Activated naive CD4-positive, alpha-beta T cell treated with anti-CD3 and anti-CD28 coated beads, Interleukin-2, amount 10 ng/mL, durations not matched to agents 7 days and 5 days (primary cell): ENCODE measurements around the gene CMPK1.
"Not testable (repeated sequence)": the region's sequence is repeated elsewhere in the genome, so short reads cannot be mapped to it uniquely, and the experiment has no call there.

Experiments used
- CTCF ChIA-PET: fragments of 350-600 bp; sonication (Branson Sonifier 250); formaldehyde crosslinking; loops from one replicate; lab custom pipeline; 2021; ENCODE audit warnings: antibody characterized with exemption; lab: Charles Lee
- DNase-seq: peaks from one replicate; pipeline ENCODE4 v3.0.0-alpha.2; 2020
- H3K27ac Mint-ChIP-seq: one replicate; pipeline ENCODE4 v1.8.0; 2021; ENCODE audit warnings: mild to moderate bottlenecking, moderate library complexity, mixed read lengths
- H3K27me3 Mint-ChIP-seq: one replicate; pipeline ENCODE4 v1.8.0; 2021; ENCODE audit warnings: mild to moderate bottlenecking, mixed read lengths
- H3K36me3 Mint-ChIP-seq: one replicate; pipeline ENCODE4 v1.8.0; 2021; ENCODE audit warnings: mixed read lengths
- H3K4me1 Mint-ChIP-seq: one replicate; pipeline ENCODE4 v1.8.0; 2021; ENCODE audit warnings: mixed read lengths
- H3K4me3 Mint-ChIP-seq: one replicate; pipeline ENCODE4 v1.8.0; 2021; ENCODE audit warnings: mild to moderate bottlenecking, moderate library complexity, mixed read lengths
- H3K9me3 Mint-ChIP-seq: one replicate; pipeline ENCODE4 v1.8.0; 2021; ENCODE audit warnings: mixed read lengths

CMPK1 gene

GRCh38 chr1:47328992-47329391 is 4.6 kb upstream of the CMPK1 start:
- no peak overlapping the region for H3K27ac Mint-ChIP-seq

DNA sequence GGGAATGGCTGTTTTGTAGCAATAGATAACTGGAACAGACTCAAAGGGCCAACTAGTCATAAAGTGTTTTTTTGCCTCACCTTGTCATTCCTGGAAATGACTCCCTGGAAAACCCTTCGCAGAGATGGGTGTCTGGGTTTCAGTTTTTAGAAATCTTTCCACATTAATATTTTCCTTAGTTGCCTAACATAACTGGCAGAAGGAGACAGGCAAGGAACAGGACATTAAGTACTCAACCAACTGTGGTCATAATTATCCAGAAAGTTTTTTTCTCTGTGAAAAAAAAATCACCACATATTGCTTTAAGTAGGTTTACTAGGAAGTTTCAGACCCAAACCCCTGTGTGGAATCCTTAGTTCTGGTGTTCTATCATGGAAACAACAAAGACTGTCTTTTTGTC is 3.4 kb upstream of the CMPK1 start:
- no peaks in the 10 kb centered on the region for H3K27me3 Mint-ChIP-seq
- H3K9me3 Mint-ChIP-seq: no peaks in the 10 kb centered on the region
- no peaks in the 10 kb centered on the region for H3K36me3 Mint-ChIP-seq
- CTCF ChIA-PET: interaction anchor here (1.2 kb wide), 1 partner anchor 16 kb away, joined by 4 read pairs; the partner anchor contains the start of gene STIL
- H3K4me1 Mint-ChIP-seq: peaks cover 9% of the 10 kb centered on the region
- H3K4me3 Mint-ChIP-seq: no peak overlapping the region
- no peak for DNase-seq
- no peak overlapping the region for H3K27ac Mint-ChIP-seq

More at GRCh38 chr1:47328992-47329391, 4.6 kb upstream of the CMPK1 start:
- Mint-ChIP-seq H3K27me3 (no peaks in the 10 kb centered on the region), H3K9me3 (no peaks in the 10 kb centered on the region), H3K36me3 (no peaks in the 10 kb centered on the region), H3K4me3 (no peak overlapping the region), H3K4me1 (peaks cover 2% of the 10 kb centered on the region)
- CTCF ChIA-PET: no interaction called here
- no peak for DNase-seq

DNA sequence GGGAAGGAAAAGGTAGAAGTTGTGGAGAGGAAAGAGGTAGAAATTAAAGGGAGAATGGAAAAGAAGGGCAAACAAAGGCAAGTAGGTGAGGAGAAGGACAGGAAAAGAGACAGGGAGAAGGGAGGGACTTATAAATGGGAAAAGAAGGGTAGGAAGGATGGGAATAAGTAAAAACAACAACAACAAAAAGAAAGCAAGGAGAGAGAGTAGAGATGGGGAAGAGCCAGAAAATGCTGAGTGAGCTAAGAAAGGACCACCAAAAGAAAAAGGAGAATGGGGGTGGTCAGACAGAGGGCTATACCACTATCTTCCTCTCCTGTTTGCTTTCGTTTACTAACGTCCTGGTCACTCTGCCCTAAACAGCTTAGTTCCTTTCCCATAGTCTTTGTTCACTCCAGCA is 1.7 kb upstream of the CMPK1 start:
- H3K27ac Mint-ChIP-seq: no peak overlapping the region

GRCh38 chr1:47332779-47333577 is 612 bp upstream of the CMPK1 start:
- CTCF ChIA-PET: interaction anchor here (1.0 kb wide), 1 partner anchor 19 kb away, joined by 3 read pairs; the partner anchor contains the start of gene STIL
- H3K27me3 Mint-ChIP-seq: no peaks in the 10 kb centered on the region
- peaks cover 6% of the 10 kb centered on the region for H3K36me3 Mint-ChIP-seq
- H3K4me1 Mint-ChIP-seq: peaks cover 16% of the 10 kb centered on the region
- no peak overlapping the region for H3K4me3 Mint-ChIP-seq
- no peak for DNase-seq
- H3K9me3 Mint-ChIP-seq: no peaks in the 10 kb centered on the region
- no peak overlapping the region for H3K27ac Mint-ChIP-seq

More for the DNA sequence above, 1.7 kb upstream of the CMPK1 start:
- H3K27me3 Mint-ChIP-seq: no peaks in the 10 kb centered on the region
- H3K9me3 Mint-ChIP-seq: no peaks in the 10 kb centered on the region
- no peak for DNase-seq
- peaks cover 16% of the 10 kb centered on the region for H3K4me1 Mint-ChIP-seq
- CTCF ChIA-PET: no interaction called here
- H3K4me3 Mint-ChIP-seq: no peak overlapping the region
- H3K36me3 Mint-ChIP-seq: peaks cover 6% of the 10 kb centered on the region

DNA sequence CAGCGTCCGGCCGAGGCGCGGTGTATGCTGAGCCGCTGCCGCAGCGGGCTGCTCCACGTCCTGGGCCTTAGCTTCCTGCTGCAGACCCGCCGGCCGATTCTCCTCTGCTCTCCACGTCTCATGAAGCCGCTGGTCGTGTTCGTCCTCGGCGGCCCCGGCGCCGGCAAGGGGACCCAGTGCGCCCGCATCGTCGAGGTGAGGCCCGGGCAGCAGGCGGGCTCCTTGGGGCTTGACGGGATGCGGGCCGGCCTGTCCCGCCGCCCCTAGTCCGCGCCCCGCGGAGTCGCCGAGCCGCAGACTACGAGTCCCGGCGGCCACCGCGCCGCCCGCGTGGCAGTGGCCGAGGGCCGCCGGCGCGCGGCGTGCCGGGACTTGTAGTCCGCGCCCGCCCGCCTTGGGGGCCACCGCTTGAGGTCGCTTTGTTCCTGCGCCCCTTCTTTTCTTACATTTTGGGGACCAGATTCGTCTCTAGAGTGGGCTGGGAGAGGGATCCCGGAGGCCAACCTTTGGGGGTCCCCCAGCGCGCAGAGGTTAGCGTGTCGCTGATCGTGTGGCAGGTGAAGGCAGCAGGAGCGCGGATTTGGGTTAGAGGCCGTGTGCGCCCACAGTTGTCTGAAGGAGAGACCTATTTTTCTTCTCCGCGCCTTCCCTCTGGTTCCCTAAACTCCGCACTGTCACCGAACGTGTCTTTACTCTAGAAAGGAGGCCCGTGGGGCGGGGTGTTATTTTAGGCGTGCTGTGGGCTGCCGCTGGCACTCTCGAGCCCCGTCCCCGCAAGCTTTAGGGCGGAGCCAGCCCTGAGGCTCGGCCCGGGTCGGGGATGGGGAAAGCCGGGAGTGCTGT is 553 bp downstream of the CMPK1 start:
- Mint-ChIP-seq H3K27ac (peak overlapping the region; percentile 95), H3K27me3 (no peaks in the 10 kb centered on the region), H3K4me1 (peaks cover 19% of the 10 kb centered on the region), H3K9me3 (no peaks in the 10 kb centered on the region), H3K36me3 (peaks cover 6% of the 10 kb centered on the region), H3K4me3 (no peak overlapping the region)
- DNase-seq: peak; percentile 81
- CTCF ChIA-PET: interaction anchor here (0.8 to 1.0 kb wide), 3 partner anchors 20 to 144 kb away, joined by 3 to 5 read pairs (median 3); partner anchors contain the start of genes PDZK1IP1 and STIL

- H3K4me3 Mint-ChIP-seq: no peak overlapping the region
- peak overlapping the region; percentile 95 for H3K27ac Mint-ChIP-seq
- H3K9me3 Mint-ChIP-seq: no peaks in the 10 kb centered on the region
- H3K4me1 Mint-ChIP-seq: peaks cover 23% of the 10 kb centered on the region
- no peak for DNase-seq
- CTCF ChIA-PET: interaction anchor here (0.8 to 0.9 kb wide), 2 partner anchors 21 to 145 kb away, joined by 3 to 5 read pairs; partner anchors contain the start of genes PDZK1IP1 and STIL
- H3K36me3 Mint-ChIP-seq: peaks cover 6% of the 10 kb centered on the region
- no peaks in the 10 kb centered on the region for H3K27me3 Mint-ChIP-seq
Measured at GRCh38 chr1:47334765-47335435, 1.3 kb downstream of the CMPK1 start.

GRCh38 chr1:47337350-47337749 is 3.8 kb downstream of the CMPK1 start:
- H3K27ac Mint-ChIP-seq: no peak overlapping the region
- H3K4me1 Mint-ChIP-seq: peaks cover 21% of the 10 kb centered on the region
- no peak for DNase-seq
- CTCF ChIA-PET: no interaction called here
- no peaks in the 10 kb centered on the region for H3K27me3 Mint-ChIP-seq
- peaks cover 8% of the 10 kb centered on the region for H3K36me3 Mint-ChIP-seq
- no peak overlapping the region for H3K4me3 Mint-ChIP-seq
- no peaks in the 10 kb centered on the region for H3K9me3 Mint-ChIP-seq

DNA sequence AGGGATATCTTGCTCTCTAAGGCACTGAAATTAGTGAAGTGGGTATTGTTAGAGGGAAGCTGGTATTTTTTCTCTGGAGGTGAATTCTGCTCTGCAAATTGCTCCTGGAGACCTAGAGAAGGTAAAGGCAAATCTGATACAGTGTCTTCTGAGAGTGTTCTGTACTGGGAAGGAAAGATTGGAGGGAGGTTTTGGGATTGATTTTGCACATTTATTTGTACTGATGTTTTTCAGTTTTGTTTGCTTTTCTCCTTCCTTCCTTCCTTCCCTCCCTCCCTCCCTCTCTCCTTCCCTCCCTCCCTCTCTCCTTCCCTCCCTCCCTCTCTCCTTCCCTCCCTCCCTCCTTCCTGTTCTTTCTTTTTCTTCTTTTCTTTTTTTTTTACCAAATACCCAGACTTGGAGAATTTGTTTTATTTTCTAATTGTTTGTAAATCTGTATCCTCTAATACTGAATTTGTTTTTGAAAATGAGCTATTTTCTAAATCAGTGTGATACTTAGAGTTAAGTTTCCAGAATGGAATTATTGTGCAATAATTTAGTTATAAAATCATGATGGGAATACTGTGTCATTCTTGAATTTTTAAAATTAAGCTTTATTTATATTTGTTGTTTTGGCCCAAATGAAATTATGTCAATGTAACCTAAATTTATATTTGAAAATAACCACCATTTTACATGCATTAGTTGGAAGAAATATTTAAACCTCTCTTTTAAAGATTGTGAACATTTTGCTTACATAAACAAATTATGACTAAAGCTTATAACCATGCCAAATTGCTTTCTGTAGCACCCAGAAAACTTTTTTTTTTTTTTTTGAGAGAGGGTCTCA is 4.9 kb downstream of the CMPK1 start:
- Mint-ChIP-seq H3K4me3 (no peak overlapping the region), H3K27ac (no peak overlapping the region)

GRCh38 chr1:47340227-47340626 is 6.6 kb downstream of the CMPK1 start:
- Mint-ChIP-seq H3K4me3 (no peak overlapping the region), H3K27ac (no peak overlapping the region), H3K27me3 (no peaks in the 10 kb centered on the region), H3K4me1 (peaks cover 14% of the 10 kb centered on the region), H3K9me3 (no peaks in the 10 kb centered on the region), H3K36me3 (peaks cover 11% of the 10 kb centered on the region)
- no peak for DNase-seq
- CTCF ChIA-PET: no interaction called here

More for the DNA sequence above, 4.9 kb downstream of the CMPK1 start:
- H3K9me3 Mint-ChIP-seq: no peaks in the 10 kb centered on the region
- CTCF ChIA-PET: interaction anchor here (0.9 to 1.6 kb wide), 3 partner anchors 13 to 373 kb away, joined by 3 to 4 read pairs (median 3); no protein-coding TSS in a partner anchor
- H3K36me3 Mint-ChIP-seq: peaks cover 10% of the 10 kb centered on the region
- no peak for DNase-seq
- H3K27me3 Mint-ChIP-seq: no peaks in the 10 kb centered on the region
- peaks cover 21% of the 10 kb centered on the region for H3K4me1 Mint-ChIP-seq

DNA sequence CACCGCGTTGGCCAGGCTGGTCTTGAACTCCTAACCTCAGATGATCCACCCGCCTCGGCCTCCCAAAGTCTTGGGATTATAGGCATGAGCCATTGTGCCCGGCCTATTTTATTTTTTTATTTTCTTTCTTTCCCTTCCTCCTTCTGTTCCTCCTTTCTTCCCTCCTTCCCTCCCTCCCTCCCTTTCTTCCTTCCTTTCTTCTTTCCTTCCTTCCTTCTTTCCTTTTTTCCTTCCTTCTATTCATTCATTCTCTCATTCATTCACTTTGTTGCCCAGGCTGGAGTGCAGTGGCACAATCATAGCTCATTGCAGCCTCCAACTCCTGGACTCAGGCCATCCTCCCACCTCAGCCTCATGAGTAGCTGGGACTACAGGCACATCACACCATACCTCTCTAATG is 13.4 kb downstream of the CMPK1 start:
- peaks cover 18% of the 10 kb centered on the region for H3K36me3 Mint-ChIP-seq
- H3K4me3 Mint-ChIP-seq: not testable (repeated sequence)

GRCh38 chr1:47347735-47348134 is 14.1 kb downstream of the CMPK1 start:
- peaks cover 3% of the 10 kb centered on the region for H3K4me1 Mint-ChIP-seq
- H3K27me3 Mint-ChIP-seq: no peaks in the 10 kb centered on the region
- H3K9me3 Mint-ChIP-seq: no peaks in the 10 kb centered on the region
- H3K36me3 Mint-ChIP-seq: peaks cover 18% of the 10 kb centered on the region
- no peak overlapping the region for H3K4me3 Mint-ChIP-seq
- CTCF ChIA-PET: no interaction called here
- DNase-seq: no peak
- H3K27ac Mint-ChIP-seq: no peak overlapping the region

More for the DNA sequence above, 13.4 kb downstream of the CMPK1 start:
- H3K9me3 Mint-ChIP-seq, DNase-seq, H3K4me1 Mint-ChIP-seq, CTCF ChIA-PET, H3K27ac Mint-ChIP-seq, H3K27me3 Mint-ChIP-seq: not testable (repeated sequence)

- Mint-ChIP-seq H3K36me3 (peaks cover 18% of the 10 kb centered on the region), H3K27ac (no peak overlapping the region), H3K27me3 (no peaks in the 10 kb centered on the region), H3K4me3 (no peak overlapping the region), H3K9me3 (no peaks in the 10 kb centered on the region), H3K4me1 (peaks cover 3% of the 10 kb centered on the region)
- DNase-seq: no peak
- CTCF ChIA-PET: no interaction called here
Measured at GRCh38 chr1:47348246-47348645, 14.7 kb downstream of the CMPK1 start.

DNA sequence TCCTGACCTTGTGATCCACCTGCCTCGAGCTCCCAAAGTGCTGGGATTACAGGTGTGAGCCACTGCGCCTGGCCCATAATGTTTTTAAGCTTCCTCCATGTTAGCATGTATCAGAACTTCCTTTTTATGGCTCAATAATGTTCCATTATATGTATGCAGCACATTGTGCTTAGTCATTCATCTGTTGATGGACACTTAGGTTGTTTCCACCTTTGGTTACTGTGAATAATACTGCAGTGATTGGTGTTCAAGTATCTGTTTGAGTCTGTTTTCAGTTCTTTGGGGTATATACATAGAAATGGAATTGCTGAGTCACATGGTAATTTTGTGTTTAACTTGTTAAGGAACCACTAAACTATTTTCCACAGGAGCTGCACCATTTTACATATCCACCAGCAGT is 17.7 kb downstream of the CMPK1 start:
- H3K27ac Mint-ChIP-seq: no peak overlapping the region
- H3K36me3 Mint-ChIP-seq: peaks cover 13% of the 10 kb centered on the region
- H3K4me1 Mint-ChIP-seq: peaks cover 3% of the 10 kb centered on the region
- H3K9me3 Mint-ChIP-seq: no peaks in the 10 kb centered on the region
- H3K4me3 Mint-ChIP-seq: no peak overlapping the region
- H3K27me3 Mint-ChIP-seq: no peaks in the 10 kb centered on the region
- CTCF ChIA-PET: no interaction called here
- no peak for DNase-seq
